ENCODE data around the gene RAD51B. TPM values are rescaled to one million over a fixed set of nuclear protein-coding genes. Genes with fewer than 3 reads are reported as not detected.

RAD51B gene
- total and polyA plus RNA-seq, 2 of the 13 experiments (the other 11 are each of a cell fraction or from before 2014, with no cell fraction given): 7.0 to 9.5 TPM

DNA sequence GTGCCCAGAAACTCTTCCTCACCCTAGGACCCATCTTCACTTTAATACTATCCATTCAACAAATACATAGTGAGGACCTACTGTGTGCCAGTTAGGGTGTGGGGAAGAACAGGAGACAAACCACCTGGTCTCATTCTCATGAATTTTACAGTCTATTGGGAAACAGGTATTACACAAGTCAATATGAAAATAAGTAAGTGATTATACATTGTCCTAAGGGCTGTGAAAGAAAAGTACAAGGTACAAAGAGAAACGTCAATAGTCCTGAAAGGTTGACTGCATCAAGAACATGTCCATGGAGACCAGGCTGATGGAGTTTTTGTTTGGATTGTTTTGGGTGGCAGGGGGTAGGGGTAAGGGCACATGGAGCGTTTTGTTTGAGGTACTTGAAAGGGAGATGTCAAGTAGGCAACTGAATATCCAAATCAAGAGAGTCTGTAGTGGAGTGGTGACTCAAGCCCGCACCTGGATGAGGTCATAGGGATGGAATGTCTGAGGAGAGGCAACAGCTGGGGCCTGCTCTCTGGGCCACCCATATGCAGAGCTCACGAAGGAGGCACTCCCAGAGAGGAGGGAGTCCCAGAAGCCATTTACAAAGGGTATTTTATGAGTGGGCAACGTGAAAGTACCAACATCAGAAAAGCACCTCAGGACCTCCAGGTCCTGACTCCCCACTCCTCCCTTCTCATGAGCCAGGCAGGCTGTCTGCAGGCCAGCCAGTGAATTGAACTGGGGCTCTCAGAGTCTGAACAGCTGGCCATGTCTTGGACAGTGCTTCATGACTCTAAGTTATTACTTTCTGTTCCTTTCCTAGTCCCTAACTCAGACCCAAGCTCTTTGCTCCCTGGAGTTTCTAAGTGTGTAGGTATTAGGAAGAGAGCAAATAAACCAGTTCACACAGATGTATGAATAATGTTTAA is 701.3 kb downstream of the RAD51B start (continued):
- TF ChIP-seq SNRNP70 (IDR thresholded peaks at IDR 0.05; ENCODE audit: low read depth, low read length) (no peak), TCF12 (IDR thresholded peaks at IDR 0.05) (no peak), TCF12 (CRISPR knock-in tag; IDR thresholded peaks at IDR 0.05) (0 out of 2 replicates have a peak, but pooled peaks have one; percentile 47), PHF8 (CRISPR knock-in tag; IDR thresholded peaks at IDR 0.05) (no peak), HOXA5 (CRISPR knock-in tag; IDR thresholded peaks at IDR 0.05) (0 out of 2 replicates have a peak, but pooled peaks have one; percentile 24), ZNF253 (CRISPR knock-in tag; IDR thresholded peaks at IDR 0.05; ENCODE audit: borderline replicate concordance) (no peak), ZXDC (CRISPR knock-in tag; IDR thresholded peaks at IDR 0.05) (no peak), ZNF468 (CRISPR knock-in tag; IDR thresholded peaks at IDR 0.05) (no peak), PRDM15 (CRISPR knock-in tag; IDR thresholded peaks at IDR 0.05) (no peak), ZNF501 (CRISPR knock-in tag; IDR thresholded peaks at IDR 0.05) (no peak), CREM (IDR thresholded peaks at IDR 0.05) (peak; percentile 36; the same call in 1 of the 2 replicates), CREM (CRISPR knock-in tag; IDR thresholded peaks at IDR 0.05) (no peak), FOXO4 (CRISPR knock-in tag; conservative IDR thresholded peaks at IDR 0.05) (no peak), NCOA2 (CRISPR knock-in tag; IDR thresholded peaks at IDR 0.05) (no peak), RFX1 (IDR thresholded peaks at IDR 0.05) (no peak), RBAK (CRISPR knock-in tag; IDR thresholded peaks at IDR 0.05) (no peak), ERF (CRISPR knock-in tag; IDR thresholded peaks at IDR 0.05) (no peak), ELK4 (CRISPR knock-in tag; IDR thresholded peaks at IDR 0.05; ENCODE audit: borderline replicate concordance) (no peak), SP5 (CRISPR knock-in tag; IDR thresholded peaks at IDR 0.05; ENCODE audit: borderline replicate concordance, low read depth) (no peak), ZNF382 (CRISPR knock-in tag; IDR thresholded peaks at IDR 0.05; ENCODE audit: borderline replicate concordance) (no peak), ZNF143 (CRISPR knock-in tag; IDR thresholded peaks at IDR 0.05) (no peak), HOXA3 (CRISPR knock-in tag; IDR thresholded peaks at IDR 0.05) (0 out of 2 replicates have a peak, but pooled peaks have one; percentile 42)

Measured in HepG2 (cell line).